Breast epithelium (tissue), 3 donors: ENCODE results near the gene TLNRD1.

Experiments used
- CTCF ChIP-seq, 3 donors: fragments of 450-650 bp; IDR thresholded peaks; one replicate each; pipeline ENCODE4 v1.5.1; 2016 to 2017; ENCODE audit warnings: antibody characterized with exemption in 3 of 3, mild to moderate bottlenecking in 3 of 3, moderate library complexity in 3 of 3
- POLR2A ChIP-seq: fragments of 450-650 bp; IDR thresholded peaks from one replicate; pipeline ENCODE4 v1.6.1; 2016; ENCODE audit warnings: antibody characterized with exemption, mild to moderate bottlenecking, moderate library complexity

- TF ChIP-seq POLR2A (no peak), CTCF (IDR thresholded peaks at IDR 0.05) (no peak)
Observed at GRCh38 chr15:80958818-80959495, 41.8 kb upstream of the TLNRD1 start.
